Measurements from ENCODE around the gene TSPEAR.

TSPEAR gene

GRCh38 chr21:44460441-44460755, 251.0 kb downstream of the TSPEAR start:
- no peak for DNase-seq (ENCODE audit: low read depth)
- TF ChIP-seq MYC (IDR thresholded peaks at IDR 0.05; ENCODE audit: low read depth, low read length) (no peak), CTCF (IDR thresholded peaks at IDR 0.05; ENCODE audit: low read depth, low read length) (no peak), MAX (IDR thresholded peaks at IDR 0.05; ENCODE audit: low read depth, low read length) (no peak), POLR2A (IDR thresholded peaks at IDR 0.05; ENCODE audit: extremely low read depth, insufficient read length) (no peak)
- H3K4me3 ChIP-seq (ENCODE audit: low read depth, low read length), result no peak overlapping the region

DNA sequence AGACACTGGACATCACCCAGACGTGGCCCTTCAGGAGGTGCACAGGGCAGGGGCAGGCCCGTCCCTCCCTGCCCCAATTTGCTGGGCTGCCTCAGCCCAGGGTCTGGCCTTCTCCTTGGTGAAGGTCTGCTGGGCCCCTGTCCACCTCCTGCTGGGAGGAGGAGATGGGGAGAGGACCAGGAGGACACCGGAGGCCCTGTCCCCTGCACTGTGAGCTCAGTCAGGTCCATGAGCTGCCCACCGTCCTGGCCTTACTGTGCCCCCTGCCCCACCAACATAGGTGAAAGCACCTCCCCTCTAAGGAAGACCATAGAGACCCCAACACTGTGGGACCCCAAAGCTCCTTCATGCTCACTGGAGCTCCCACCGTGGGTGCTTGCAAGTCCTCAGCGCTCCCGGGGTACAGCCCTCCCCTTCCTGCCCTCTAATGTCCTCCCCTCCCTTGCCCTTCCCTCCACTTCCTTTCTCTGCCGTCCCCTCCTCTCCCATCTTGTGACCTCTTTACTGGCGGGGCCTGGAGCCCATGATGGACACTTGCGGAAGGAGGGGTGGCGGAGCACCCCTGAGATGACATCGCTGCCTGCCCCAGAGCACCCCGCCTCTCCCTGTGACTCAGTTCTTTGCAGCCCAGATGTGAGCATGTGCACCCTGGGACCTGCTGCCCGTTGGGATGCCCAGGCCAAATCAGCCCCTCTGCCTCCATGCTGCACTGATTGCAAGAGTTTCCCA, 251.5 kb downstream of the TSPEAR start:
- H3K4me3 ChIP-seq (ENCODE audit: low read depth, low read length), result no peak overlapping the region
- TF ChIP-seq MAX (IDR thresholded peaks at IDR 0.05; ENCODE audit: low read depth, low read length) (no peak), CTCF (IDR thresholded peaks at IDR 0.05; ENCODE audit: low read depth, low read length) (no peak), POLR2A (IDR thresholded peaks at IDR 0.05; ENCODE audit: extremely low read depth, insufficient read length) (no peak), MYC (IDR thresholded peaks at IDR 0.05; ENCODE audit: low read depth, low read length) (no peak)
- DNase-seq (ENCODE audit: low read depth), result no peak

GRCh38 chr21:44458971-44459711, 252.2 kb downstream of the TSPEAR start:
- no peak for DNase-seq (ENCODE audit: low read depth)
- H3K4me3 ChIP-seq (ENCODE audit: low read depth, low read length), result no peak overlapping the region
- TF ChIP-seq MAX (IDR thresholded peaks at IDR 0.05; ENCODE audit: low read depth, low read length), result 0 out of 2 replicates have a peak, but pooled peaks have one; percentile 10
- no peak for TF ChIP-seq POLR2A (IDR thresholded peaks at IDR 0.05; ENCODE audit: extremely low read depth, insufficient read length)

DNA sequence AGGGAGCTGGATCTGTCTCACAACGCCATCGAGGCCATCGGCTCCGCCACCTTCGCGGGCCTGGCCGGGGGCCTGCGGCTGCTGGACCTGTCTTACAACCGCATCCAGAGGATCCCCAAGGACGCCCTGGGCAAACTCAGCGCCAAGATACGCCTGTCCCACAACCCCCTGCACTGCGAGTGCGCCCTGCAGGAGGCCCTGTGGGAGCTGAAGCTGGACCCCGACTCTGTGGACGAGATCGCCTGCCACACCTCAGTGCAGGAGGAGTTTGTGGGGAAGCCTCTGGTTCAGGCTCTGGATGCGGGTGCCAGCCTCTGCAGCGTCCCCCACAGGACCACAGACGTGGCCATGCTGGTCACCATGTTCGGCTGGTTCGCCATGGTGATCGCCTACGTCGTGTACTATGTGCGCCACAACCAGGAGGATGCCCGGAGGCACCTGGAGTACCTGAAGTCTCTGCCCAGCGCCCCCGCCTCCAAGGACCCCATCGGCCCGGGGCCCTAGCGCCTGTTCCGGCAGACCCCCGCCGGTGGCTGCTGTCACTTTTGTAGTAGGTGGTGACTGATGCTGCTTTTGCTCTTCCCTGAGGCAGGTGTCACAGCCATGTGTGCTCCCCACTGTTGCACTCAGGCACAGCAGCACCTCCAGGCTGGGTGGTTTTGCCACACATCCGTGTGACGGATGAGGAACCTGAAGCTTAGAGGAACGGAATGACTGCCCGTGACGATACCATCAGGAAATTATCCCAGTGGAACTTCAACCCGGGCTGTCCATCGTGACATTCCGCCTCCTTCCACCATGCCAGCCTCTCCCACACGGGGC, 254.2 kb downstream of the TSPEAR start:
- TF ChIP-seq POLR2A (IDR thresholded peaks at IDR 0.05; ENCODE audit: extremely low read depth, insufficient read length) (no peak), MYC (IDR thresholded peaks at IDR 0.05; ENCODE audit: low read depth, low read length) (no peak), MAX (IDR thresholded peaks at IDR 0.05; ENCODE audit: low read depth, low read length) (no peak), CTCF (IDR thresholded peaks at IDR 0.05; ENCODE audit: low read depth, low read length) (no peak)
- DNase-seq (ENCODE audit: low read depth), result no peak
- no peak overlapping the region for H3K4me3 ChIP-seq (ENCODE audit: low read depth, low read length)

DNA sequence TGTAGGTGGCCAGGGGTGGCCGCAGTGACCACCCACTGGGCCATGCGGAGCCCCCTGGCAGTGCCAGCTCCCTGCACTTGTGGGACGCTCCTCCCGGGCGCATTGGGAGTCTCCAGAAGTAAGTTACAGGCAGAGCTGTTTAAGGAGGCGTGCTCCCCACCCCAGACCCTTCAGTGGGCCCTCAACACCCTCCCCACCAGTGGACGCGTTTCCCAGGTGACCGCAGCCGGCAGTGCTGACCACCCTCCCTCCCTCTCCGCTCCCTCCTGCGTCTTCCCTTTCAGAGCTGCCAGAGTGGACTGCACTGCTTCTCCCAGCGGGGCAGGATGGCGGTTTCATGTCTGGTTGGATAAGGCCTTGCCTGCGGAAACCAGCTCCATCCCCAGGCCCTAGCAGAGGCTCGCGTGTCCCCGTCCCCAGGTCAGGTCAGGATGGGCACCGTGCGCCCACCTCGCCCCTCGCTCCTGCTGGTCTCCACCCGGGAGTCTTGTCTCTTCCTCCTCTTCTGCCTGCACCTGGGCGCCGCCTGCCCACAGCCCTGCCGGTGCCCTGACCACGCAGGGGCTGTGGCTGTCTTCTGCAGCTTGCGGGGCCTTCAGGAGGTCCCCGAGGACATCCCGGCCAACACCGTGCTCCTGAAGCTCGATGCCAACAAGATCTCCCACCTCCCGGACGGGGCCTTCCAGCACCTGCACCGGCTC, 255.0 kb downstream of the TSPEAR start:
- H3K4me3 ChIP-seq (ENCODE audit: low read depth, low read length), result no peak overlapping the region
- no peak for DNase-seq (ENCODE audit: low read depth)
- TF ChIP-seq CTCF (IDR thresholded peaks at IDR 0.05; ENCODE audit: low read depth, low read length) (no peak), POLR2A (IDR thresholded peaks at IDR 0.05; ENCODE audit: extremely low read depth, insufficient read length) (no peak), MAX (IDR thresholded peaks at IDR 0.05; ENCODE audit: low read depth, low read length) (no peak), MYC (IDR thresholded peaks at IDR 0.05; ENCODE audit: low read depth, low read length) (no peak)

Measured in NB4 (cell line).